NOMO-1 (cell line): ENCODE measurements around the gene CDH4.

Source experiments
- DNase-seq, 2 experiments: peaks; one replicate each; lab custom pipeline; 2025; ENCODE audit not compliant: unreplicated experiment in 2 of 2; lab: John Stamatoyannopoulos, UW

The CDH4 gene

DNA sequence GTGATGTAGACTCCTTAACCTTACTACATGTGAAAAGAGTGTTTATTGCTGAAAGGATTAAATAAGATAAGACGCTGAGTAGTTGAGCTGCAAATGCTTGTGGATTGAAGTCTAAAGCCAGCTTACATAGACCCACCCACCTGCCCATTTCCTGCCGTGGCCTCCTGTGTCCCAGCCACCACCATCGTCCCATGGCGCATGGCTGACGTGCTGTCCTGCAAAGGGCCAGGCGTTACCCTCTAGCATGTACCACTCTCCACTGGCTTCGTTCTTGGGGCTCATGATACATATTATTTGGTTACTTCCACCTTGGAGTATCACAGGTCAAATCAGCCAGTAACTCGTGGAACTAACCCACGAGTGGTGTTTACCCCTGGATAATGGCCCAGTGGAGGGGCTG is 181.8 kb downstream of the CDH4 start:
- DNase-seq = no peak

DNA sequence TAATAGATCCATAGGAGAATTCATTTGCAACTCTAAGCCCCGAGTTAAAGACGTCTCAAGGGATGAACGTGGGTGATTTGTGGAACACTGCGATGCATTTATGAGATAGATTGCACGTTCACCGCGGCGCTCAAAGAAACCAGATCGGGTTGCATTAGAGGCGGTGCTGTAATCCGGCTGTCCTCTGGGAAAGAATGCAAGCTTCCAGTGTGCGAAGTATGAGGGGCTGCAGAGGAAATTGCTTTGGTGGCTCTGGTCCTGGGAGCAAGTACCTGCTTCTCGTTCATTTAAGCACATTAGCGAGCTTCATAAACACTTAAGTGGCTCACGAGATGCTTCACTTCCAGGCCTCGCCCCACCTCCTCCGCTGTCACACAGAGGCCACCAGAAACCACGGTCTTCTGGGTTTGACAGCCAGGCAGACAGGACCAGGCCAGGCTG is 182.3 kb downstream of the CDH4 start:
- no peak for DNase-seq

DNA sequence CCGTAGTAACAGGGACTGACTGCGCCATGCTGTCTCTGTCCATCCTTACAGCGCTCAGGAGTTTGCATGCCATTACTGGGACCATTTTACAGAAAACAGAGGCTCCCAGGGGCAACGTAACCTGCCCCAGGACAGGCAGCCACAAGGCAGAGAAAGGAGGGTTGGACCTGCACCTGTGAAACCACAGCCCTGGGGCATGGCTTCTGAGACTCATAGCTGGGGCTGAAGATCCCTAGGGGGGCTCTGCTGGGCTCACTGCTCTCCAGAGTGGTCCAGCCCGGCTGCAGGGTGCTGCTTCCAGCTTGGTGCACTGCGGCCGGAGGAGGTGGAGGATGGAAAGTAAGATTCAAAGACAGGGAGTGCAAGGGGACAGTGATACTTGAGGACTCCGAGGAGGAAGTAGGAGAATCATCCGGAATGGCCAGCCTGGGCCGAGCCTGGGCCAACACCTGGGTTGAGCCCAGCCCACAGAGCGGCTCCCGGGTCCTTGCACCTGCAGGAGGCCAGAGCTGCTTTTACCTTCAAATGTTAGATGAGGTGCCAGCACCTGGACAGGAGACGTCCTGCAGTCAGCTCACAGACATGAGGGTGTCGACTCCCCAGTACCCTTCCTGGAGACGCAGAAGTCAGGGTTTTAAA is 183.2 kb downstream of the CDH4 start:
- no peak for DNase-seq

- DNase-seq = no peak
Measured at GRCh38 chr20:61435823-61436220, 183.8 kb downstream of the CDH4 start.

DNA sequence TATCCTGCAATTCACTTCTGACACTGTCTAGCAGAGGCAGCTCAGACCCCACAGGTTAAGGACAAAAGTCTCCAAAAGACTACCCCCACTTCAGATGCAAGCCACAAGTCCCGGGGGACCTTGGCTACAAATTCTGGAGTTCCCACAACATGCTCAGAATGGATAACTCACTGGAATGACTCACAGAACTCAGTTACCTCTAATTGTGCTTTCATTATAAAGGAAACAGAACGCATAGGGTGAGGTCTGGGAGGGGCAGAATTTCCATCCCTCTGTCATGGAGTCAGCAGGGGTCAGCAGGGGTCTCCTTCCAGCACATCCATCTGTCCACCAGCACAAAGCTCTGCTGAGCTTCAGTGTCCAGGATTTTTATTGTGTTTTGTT is 184.2 kb downstream of the CDH4 start:
- no peak for DNase-seq

GRCh38 chr20:61436667-61437279 is 184.7 kb downstream of the CDH4 start:
- DNase-seq = no peak

- no peak for DNase-seq
Measured at GRCh38 chr20:61437280-61438206, 185.5 kb downstream of the CDH4 start.

GRCh38 chr20:61438285-61438684 is 186.2 kb downstream of the CDH4 start:
- no peak for DNase-seq

DNA sequence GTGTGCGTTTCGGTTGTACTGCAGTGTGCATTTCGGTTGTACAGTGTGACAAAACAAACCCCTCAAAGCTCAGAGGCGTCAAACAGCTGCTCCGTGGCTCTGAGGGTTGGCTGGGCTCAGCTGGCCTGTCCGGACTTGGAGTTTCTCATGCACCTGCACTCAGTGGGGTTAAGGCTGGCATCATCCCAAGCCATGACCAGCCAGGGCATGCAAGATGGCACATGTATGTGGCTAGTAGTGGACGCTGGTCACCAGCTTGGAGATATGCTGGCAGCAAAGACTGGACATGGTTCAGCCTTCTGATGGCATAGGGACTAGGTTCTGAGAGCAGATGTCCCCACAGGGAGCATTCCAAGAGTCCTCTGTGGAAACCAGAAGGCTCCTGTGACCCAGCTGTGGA is 187.2 kb downstream of the CDH4 start:
- no peak for DNase-seq

DNA sequence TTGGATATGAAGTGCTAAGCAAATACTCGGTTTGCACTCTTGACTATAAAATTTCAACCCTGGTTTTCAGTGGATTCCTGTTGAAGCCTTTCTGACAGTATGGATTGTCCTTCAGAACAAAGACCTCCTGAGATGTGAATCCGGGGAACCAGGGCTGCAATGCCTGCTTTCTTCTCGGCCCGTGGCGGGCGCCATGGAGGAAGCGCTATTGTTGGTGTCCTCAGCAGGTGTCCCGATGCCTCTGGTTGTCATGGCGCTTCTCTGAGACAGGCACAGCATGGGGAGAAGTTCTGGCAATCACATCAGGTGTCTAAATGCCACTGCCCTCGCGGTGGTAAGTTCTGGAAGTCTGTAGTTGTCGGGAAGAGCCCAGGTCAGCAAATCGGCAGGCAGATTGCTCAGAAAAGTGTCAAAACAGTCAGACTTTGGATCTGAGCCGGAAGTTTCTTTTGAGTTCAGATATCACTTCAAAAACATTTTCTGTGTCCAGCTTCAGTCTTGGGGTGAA is 188.5 kb downstream of the CDH4 start:
- DNase-seq = no peak

DNA sequence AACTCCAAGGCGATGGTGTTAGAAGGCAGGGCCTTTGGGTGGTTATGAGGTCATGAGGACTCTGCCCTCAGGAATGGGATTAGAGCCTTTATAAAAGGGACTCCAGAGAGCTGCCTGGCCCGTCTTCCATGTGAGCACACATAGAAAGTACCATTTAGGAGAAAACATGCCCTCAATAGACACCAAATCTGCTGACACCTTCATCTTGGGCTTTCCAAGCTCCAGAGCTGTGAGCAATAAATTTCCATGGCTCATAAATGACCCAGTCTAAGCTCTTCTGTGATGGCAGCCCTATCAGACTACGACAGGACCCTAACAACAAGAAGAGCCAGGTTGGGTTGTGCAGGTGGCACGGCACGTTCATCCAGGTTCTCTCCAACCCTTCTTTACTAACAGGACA is 189.5 kb downstream of the CDH4 start:
- DNase-seq = no peak

DNA sequence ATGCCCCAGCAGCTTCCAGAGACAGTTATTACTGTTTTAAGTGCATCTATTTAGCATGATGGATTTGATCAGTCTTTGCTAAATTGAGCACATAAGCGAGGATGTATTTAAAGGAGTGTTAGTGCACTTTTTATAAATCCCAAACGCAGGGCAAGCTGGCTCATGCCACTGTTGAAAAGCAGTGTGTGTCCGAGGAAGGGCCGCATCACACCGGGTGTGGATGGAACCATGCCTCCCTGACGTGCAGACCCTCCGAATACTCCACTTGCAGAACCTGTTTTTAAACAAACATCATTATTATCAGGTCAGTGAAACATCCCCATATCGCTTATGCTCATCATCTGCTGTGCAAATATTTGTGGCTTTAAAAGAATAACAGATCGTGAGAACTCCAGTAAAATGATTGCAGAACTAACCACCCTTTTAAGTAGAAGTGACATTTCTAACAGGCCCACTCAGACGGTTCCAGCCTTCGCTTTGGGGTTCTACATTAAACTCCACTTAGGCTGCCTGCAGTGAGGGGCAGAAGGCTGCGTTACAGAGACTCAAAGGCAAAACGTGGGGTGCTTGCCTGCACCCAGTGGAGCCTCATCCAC is 190.1 kb downstream of the CDH4 start:
- no peak for DNase-seq

- DNase-seq = no peak
Measured at GRCh38 chr20:61442718-61443117, 190.7 kb downstream of the CDH4 start.

DNA sequence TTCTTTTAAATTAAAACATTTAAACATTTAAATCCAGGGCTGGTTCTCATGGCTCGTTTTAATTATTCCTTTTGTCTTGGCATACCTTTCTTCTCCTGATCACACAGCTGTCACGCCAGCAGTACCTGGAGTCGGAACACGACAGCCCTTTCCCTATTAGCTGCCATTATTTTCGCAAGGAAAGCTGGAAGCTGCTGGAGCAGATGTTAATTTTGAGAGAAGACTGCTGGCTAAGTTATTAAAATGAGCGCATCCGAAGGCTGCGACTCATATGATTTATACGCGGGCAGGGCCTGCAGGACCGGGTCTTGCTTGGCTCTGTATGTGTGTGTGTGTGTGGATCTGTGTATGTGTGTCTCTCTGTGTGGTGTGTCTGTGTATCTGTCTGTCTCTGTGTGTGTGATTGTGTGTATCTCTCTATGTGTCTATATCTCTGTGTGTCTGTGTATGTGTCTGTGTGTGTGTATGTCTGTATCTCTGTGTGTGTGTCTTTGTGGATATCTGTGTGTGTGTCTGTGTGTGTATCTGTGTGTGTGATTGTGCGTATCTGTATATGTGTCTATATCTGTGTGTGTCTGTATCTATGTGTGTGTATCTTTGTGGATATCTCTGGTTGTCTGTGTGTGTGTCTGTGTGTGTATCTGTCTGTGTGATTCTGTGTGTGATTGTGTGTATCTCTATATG is 191.5 kb downstream of the CDH4 start:
- DNase-seq = no peak

DNA sequence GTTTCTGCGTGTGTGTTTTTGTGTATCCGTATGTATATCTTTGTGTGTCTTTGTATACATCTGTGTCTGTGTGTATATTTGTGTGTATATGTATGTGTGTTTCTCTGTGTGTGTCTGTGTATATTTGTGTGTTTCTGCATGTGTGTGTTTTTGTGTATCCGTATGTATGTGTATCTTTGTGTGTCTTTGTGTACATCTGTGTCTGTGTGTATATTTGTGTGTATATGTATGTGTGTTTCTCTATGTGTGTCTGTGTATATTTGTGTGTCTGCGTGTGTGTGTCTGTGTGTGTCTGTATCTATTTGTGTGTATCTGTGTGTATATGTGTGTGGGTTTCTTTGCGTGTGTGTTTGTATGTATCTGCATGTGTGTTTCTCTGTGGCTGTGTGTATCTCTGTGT is 192.6 kb downstream of the CDH4 start:
- DNase-seq = no peak

GRCh38 chr20:61445138-61445537 is 193.1 kb downstream of the CDH4 start:
- no peak for DNase-seq

- DNase-seq = no peak
Measured at GRCh38 chr20:61445741-61446140, 193.7 kb downstream of the CDH4 start.

DNA sequence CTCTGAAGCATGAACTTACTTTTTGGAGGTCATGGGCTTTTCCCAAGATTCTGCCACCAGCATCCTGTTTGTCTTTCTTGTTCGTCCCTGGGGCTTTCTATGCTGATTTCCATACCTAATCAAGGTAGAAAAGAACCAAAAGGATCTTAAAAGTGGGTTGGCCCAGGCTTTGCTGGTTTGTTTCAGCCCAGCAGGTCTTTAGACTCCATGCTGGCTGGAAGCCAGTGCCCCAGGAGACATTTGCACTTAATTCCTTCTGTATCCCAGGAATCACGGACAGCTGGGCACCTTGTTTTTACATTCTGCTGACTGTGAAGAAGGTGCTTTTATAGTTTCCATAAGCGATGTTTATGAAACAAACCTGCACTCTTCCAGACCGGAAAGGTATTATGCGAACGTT is 195.9 kb downstream of the CDH4 start:
- no peak for DNase-seq

DNA sequence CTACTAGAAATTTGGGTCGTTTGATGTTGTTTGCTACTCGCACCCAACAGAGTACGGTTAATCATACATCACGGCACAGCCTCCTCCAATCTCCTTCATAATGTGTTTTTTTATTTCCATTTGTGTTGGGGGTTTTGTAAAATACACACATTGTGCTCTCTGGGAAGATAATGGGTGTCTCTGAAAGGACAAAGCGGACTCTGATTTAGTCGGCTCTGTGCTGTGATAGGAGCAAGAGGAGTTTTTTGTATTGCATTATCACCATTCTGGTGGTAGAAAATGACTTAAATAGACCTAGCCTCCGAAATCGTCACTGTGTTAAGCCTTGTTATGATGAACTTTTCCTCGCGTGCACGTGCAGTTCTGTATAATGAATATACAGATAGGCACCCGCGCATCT is 196.3 kb downstream of the CDH4 start:
- no peak for DNase-seq

GRCh38 chr20:61449057-61449609 is 197.1 kb downstream of the CDH4 start:
- no peak for DNase-seq
